Activated naive CD4-positive, alpha-beta T cell treated with anti-CD3 and anti-CD28 coated beads, Interleukin-2, amount 50 U/mL, for 16 hours (primary cell): Measurements from ENCODE around the gene CNMD.

ENCODE experiments used
- DNase-seq: peaks from one replicate; pipeline ENCODE4 v3.0.0-alpha.2; 2020

The CNMD gene

GRCh38 chr13:52673465-52673864 is 66.2 kb downstream of the CNMD start:
- DNase-seq: no peak

- DNase-seq: no peak
Observed at GRCh38 chr13:52670726-52671125, 68.9 kb downstream of the CNMD start.

- no peak for DNase-seq
Observed at GRCh38 chr13:52669677-52670076, 69.9 kb downstream of the CNMD start.

- DNase-seq: no peak
Observed at GRCh38 chr13:52665325-52665724, 74.3 kb downstream of the CNMD start.

GRCh38 chr13:52664272-52664671 is 75.3 kb downstream of the CNMD start:
- DNase-seq: no peak

- DNase-seq: no peak
Observed at GRCh38 chr13:52659340-52659739, 80.3 kb downstream of the CNMD start.
